Astrocyte (in vitro differentiated cells and primary cell): ENCODE results near the gene PCP4. TPM values are rescaled to one million over a fixed set of nuclear protein-coding genes. Genes with fewer than 3 reads are reported as not detected.
A peak's percentile ranks its signal among the peaks of the same experiment; 100 is the strongest.

Source experiments
- DNase-seq: peaks from one replicate; pipeline ENCODE4 v3.0.0-alpha.2; 2010; ENCODE audit warnings: low read depth
- FAIRE-seq: peaks from 2 replicates; lab custom pipeline; 2011; peaks lifted over from hg19 to GRCh38; lab: Jason Lieb, UNC
- H2AFZ ChIP-seq: 2 replicates; pipeline ENCODE4 v1.6.0; 2012; ENCODE audit warnings: low read depth, low read length, inconsistent platforms
- H3K27ac ChIP-seq: 2 replicates; pipeline ENCODE4 v1.5.1; 2011; ENCODE audit warnings: low read depth, low read length, inconsistent platforms
- H3K27me3 ChIP-seq: 2 replicates; pipeline ENCODE4 v1.6.0; 2011; ENCODE audit warnings: low read length, inconsistent platforms; ENCODE audit not compliant: insufficient read depth
- H3K36me3 ChIP-seq: 2 replicates; pipeline ENCODE4 v1.5.1; 2011; ENCODE audit warnings: low read length, inconsistent platforms; ENCODE audit not compliant: insufficient read depth
- H3K4me1 ChIP-seq: 2 replicates; pipeline ENCODE4 v1.5.1; 2011; ENCODE audit warnings: low read length, inconsistent platforms; ENCODE audit not compliant: insufficient read depth
- H3K4me2 ChIP-seq: 2 replicates; pipeline ENCODE4 v1.6.0; 2012; ENCODE audit warnings: low read length, inconsistent platforms
- H3K4me3 ChIP-seq: 2 replicates; pipeline ENCODE4 v1.5.1; 2011; ENCODE audit warnings: low read depth, mild to moderate bottlenecking, low read length, inconsistent platforms; ENCODE audit not compliant: insufficient read depth
- H3K79me2 ChIP-seq: 2 replicates; pipeline ENCODE4 v1.6.0; 2012; ENCODE audit warnings: mild to moderate bottlenecking, low read length, inconsistent platforms; ENCODE audit not compliant: insufficient read depth
- H3K9ac ChIP-seq: 2 replicates; pipeline ENCODE4 v1.6.0; 2012; ENCODE audit warnings: mild to moderate bottlenecking, low read length, inconsistent platforms
- H3K9me3 ChIP-seq: 2 replicates; pipeline ENCODE4 v1.5.1; 2012; ENCODE audit warnings: low read depth, mild to moderate bottlenecking, low read length, inconsistent platforms; ENCODE audit not compliant: insufficient read depth
- H4K20me1 ChIP-seq: 2 replicates; pipeline ENCODE4 v1.6.0; 2012; ENCODE audit warnings: low read length, inconsistent platforms; ENCODE audit not compliant: insufficient read depth
- H3K27ac Mint-ChIP-seq: one replicate; pipeline ENCODE4 v1.8.0; 2021; ENCODE audit warnings: mild to moderate bottlenecking, mixed read lengths; ENCODE audit not compliant: unreplicated experiment
- H3K27me3 Mint-ChIP-seq: one replicate; pipeline ENCODE4 v1.8.0; 2021; ENCODE audit warnings: low read depth, mixed read lengths; ENCODE audit not compliant: unreplicated experiment
- H3K36me3 Mint-ChIP-seq: one replicate; pipeline ENCODE4 v1.8.0; 2021; ENCODE audit warnings: low read depth, mixed read lengths; ENCODE audit not compliant: unreplicated experiment
- H3K4me1 Mint-ChIP-seq: one replicate; pipeline ENCODE4 v1.8.0; 2021; ENCODE audit warnings: low read depth, mixed read lengths; ENCODE audit not compliant: unreplicated experiment
- H3K4me3 Mint-ChIP-seq: one replicate; pipeline ENCODE4 v1.8.0; 2021; ENCODE audit warnings: mild to moderate bottlenecking, moderate library complexity, mixed read lengths; ENCODE audit not compliant: unreplicated experiment
- H3K9me3 Mint-ChIP-seq: one replicate; pipeline ENCODE4 v1.8.0; 2021; ENCODE audit warnings: mild to moderate bottlenecking, mixed read lengths; ENCODE audit not compliant: unreplicated experiment
- EZH2 ChIP-seq: IDR thresholded peaks from 2 replicates; pipeline ENCODE4 v1.6.1; 2012; ENCODE audit warnings: mild to moderate bottlenecking, low read length, inconsistent platforms; ENCODE audit not compliant: insufficient read depth
- total RNA-seq: library from RNA; stranded (reverse); gene quantifications from 2 replicates; pipeline ENCODE4 v1.2.1, GENCODE V29; 2021
- TF ChIP-seq, protein P1 (sequence below): IDR thresholded peaks from 2 replicates; pipeline ENCODE4 v1.5.1; 2011; ENCODE audit warnings: low read depth, mild to moderate bottlenecking, inconsistent platforms, low read length, moderate library complexity; ENCODE audit not compliant: insufficient read depth

PCP4 gene
- total RNA-seq, 1 donor from 2014 or later = 0.68 TPM

DNA sequence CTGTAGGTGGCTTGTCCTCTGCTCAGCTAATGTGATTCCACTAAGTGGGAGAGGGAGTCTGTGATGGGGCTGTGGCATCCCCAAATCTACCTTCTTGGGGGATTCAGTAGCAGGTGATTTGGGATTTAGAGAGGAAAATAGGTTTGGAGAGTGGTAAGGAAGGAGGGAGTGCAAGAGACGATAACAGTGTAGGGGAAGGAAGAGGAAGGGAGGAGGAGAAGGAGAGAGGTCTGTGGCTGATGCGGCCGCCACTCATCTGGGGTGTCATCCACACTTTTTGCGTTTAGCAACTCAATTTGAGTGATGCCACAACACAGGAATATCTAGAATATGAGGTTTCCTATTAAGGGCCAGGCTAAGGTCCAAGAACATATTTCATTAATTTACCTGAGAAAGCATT lies 23.8 kb upstream of the PCP4 start:
- H3K27ac ChIP-seq = no peak overlapping the region
- H3K9me3 ChIP-seq = no peaks in the 10 kb centered on the region
- H3K4me3 ChIP-seq = no peak overlapping the region
- DNase-seq (no peak), FAIRE-seq (no peak)
- H3K4me2 ChIP-seq = no peak overlapping the region
- no peak overlapping the region for H3K4me3 Mint-ChIP-seq
- peaks cover 15% of the 10 kb centered on the region for H3K4me1 Mint-ChIP-seq
- peaks cover 4% of the 10 kb centered on the region for H3K27me3 Mint-ChIP-seq
- H3K9ac ChIP-seq = no peak overlapping the region
- peaks cover 3% of the 10 kb centered on the region for H3K36me3 Mint-ChIP-seq
- H2AFZ ChIP-seq = no peak overlapping the region
- peaks cover 20% of the 10 kb centered on the region for H3K4me1 ChIP-seq
- no peaks in the 10 kb centered on the region for H4K20me1 ChIP-seq
- no peak for TF ChIP-seq EZH2
- TF ChIP-seq, protein P1, sequence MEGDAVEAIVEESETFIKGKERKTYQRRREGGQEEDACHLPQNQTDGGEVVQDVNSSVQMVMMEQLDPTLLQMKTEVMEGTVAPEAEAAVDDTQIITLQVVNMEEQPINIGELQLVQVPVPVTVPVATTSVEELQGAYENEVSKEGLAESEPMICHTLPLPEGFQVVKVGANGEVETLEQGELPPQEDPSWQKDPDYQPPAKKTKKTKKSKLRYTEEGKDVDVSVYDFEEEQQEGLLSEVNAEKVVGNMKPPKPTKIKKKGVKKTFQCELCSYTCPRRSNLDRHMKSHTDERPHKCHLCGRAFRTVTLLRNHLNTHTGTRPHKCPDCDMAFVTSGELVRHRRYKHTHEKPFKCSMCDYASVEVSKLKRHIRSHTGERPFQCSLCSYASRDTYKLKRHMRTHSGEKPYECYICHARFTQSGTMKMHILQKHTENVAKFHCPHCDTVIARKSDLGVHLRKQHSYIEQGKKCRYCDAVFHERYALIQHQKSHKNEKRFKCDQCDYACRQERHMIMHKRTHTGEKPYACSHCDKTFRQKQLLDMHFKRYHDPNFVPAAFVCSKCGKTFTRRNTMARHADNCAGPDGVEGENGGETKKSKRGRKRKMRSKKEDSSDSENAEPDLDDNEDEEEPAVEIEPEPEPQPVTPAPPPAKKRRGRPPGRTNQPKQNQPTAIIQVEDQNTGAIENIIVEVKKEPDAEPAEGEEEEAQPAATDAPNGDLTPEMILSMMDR = no peak
- no peak overlapping the region for H3K27ac Mint-ChIP-seq
- H3K27me3 ChIP-seq = no peaks in the 10 kb centered on the region
- H3K36me3 ChIP-seq = no peaks in the 10 kb centered on the region
- no peaks in the 10 kb centered on the region for H3K79me2 ChIP-seq
- H3K9me3 Mint-ChIP-seq = peaks cover 2% of the 10 kb centered on the region

- Histone ChIP-seq H3K27ac (no peak overlapping the region), H3K9ac (no peak overlapping the region), H3K4me3 (no peak overlapping the region), H3K27me3 (no peaks in the 10 kb centered on the region), H3K9me3 (no peaks in the 10 kb centered on the region), H3K79me2 (no peaks in the 10 kb centered on the region), H2AFZ (no peak overlapping the region), H3K4me2 (no peak overlapping the region), H3K4me1 (peaks cover 24% of the 10 kb centered on the region), H4K20me1 (no peaks in the 10 kb centered on the region), H3K36me3 (no peaks in the 10 kb centered on the region)
- Mint-ChIP-seq H3K4me3 (no peak overlapping the region), H3K9me3 (peaks cover 2% of the 10 kb centered on the region), H3K27ac (no peak overlapping the region), H3K27me3 (peaks cover 4% of the 10 kb centered on the region), H3K36me3 (peaks cover 3% of the 10 kb centered on the region), H3K4me1 (peaks cover 16% of the 10 kb centered on the region)
- TF ChIP-seq, protein P1 = no peak
- TF ChIP-seq EZH2 = no peak
- no peak for FAIRE-seq
- DNase-seq = no peak
Measured at GRCh38 chr21:39843916-39844315, 23.3 kb upstream of the PCP4 start.

DNA sequence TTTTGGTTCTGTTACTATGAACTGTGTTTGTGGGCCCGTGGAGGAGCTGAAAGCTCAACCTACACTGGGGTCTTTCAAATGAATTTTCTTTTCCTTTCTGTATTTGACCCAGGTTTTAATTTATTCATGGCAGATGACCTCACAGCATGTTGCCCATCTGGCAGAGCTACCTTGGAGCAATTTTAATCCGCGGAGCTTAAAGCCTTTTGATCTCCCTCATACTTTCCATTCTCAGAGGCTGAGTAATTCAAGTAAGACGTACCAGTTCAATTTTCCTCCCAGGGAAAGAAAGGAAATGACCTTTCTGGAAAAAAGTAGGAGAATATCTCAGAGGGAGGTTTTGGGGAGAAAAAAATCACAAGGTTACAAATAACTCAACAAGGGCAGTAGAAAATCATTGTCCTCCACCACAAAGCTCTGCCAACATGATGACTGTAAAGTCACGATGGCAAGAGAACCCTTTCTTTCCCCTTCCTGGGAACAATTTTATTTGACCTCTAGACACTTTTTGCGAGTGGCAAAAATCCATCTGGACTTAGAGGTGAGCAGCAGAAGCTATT lies 21.6 kb upstream of the PCP4 start:
- Histone ChIP-seq H3K4me3 (peak overlapping the region; percentile 18), H4K20me1 (no peaks in the 10 kb centered on the region), H3K27me3 (no peaks in the 10 kb centered on the region), H3K9ac (peak overlapping the region; percentile 55), H3K79me2 (no peaks in the 10 kb centered on the region), H3K36me3 (no peaks in the 10 kb centered on the region), H3K27ac (peak overlapping the region; percentile 84), H3K4me2 (peak overlapping the region; percentile 68), H2AFZ (peak overlapping the region; percentile 44), H3K4me1 (peaks cover 31% of the 10 kb centered on the region), H3K9me3 (no peaks in the 10 kb centered on the region)
- Mint-ChIP-seq H3K27me3 (peaks cover 5% of the 10 kb centered on the region), H3K27ac (peak overlapping the region; percentile 82), H3K4me1 (peaks cover 19% of the 10 kb centered on the region), H3K4me3 (no peak overlapping the region), H3K36me3 (peaks cover 3% of the 10 kb centered on the region), H3K9me3 (peaks cover 2% of the 10 kb centered on the region)
- TF ChIP-seq, protein P1 = no peak
- no peak for TF ChIP-seq EZH2
- FAIRE-seq (no peak), DNase-seq (peak; percentile 87)
